Astrocyte of the spinal cord (primary cell): Measurements from ENCODE around the gene SPINT1.

ENCODE experiments used
- DNase-seq: peaks from one replicate; pipeline ENCODE4 v3.0.0; 2011; ENCODE audit warnings: low read depth, low spot score
- H3K4me3 ChIP-seq: 2 replicates; pipeline ENCODE4 v1.5.1; 2011; ENCODE audit warnings: low read depth, mild to moderate bottlenecking, low read length, moderate library complexity
- in situ Hi-C: cut with HindIII; loops from 2 replicates; pipeline ENCODE4 v1.10.0; 2017; ENCODE audit warnings: low sequenced_read_pairs
- TF ChIP-seq, protein P1 (sequence below): IDR thresholded peaks from 2 replicates; pipeline ENCODE4 v1.5.1; 2012; ENCODE audit warnings: low read depth, mild to moderate bottlenecking, low read length, inconsistent platforms

Gene SPINT1

DNA sequence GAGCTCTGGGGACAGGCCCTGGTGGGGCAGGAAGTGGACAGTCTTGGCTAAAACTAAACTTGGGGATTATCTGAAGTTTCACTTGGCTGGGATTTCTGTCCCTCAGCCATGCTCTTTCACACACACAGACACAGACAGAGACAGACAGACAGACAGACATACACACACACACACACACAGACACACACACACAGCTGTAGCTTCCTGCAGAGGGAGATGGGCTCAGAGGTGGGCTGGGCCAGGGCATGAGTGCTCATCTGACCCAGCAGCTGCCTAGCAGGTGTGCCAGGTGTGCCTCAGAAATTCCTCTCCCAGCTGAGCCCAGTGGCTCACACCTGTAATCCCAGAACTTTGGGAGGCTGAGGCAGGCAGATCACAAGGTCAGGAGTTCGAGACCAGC is 26.9 kb downstream of the SPINT1 start:
- H3K4me3 ChIP-seq, result no peak overlapping the region
- in situ Hi-C loops, result no loop called here
- TF ChIP-seq, protein P1, sequence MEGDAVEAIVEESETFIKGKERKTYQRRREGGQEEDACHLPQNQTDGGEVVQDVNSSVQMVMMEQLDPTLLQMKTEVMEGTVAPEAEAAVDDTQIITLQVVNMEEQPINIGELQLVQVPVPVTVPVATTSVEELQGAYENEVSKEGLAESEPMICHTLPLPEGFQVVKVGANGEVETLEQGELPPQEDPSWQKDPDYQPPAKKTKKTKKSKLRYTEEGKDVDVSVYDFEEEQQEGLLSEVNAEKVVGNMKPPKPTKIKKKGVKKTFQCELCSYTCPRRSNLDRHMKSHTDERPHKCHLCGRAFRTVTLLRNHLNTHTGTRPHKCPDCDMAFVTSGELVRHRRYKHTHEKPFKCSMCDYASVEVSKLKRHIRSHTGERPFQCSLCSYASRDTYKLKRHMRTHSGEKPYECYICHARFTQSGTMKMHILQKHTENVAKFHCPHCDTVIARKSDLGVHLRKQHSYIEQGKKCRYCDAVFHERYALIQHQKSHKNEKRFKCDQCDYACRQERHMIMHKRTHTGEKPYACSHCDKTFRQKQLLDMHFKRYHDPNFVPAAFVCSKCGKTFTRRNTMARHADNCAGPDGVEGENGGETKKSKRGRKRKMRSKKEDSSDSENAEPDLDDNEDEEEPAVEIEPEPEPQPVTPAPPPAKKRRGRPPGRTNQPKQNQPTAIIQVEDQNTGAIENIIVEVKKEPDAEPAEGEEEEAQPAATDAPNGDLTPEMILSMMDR, result no peak
- DNase-seq, result no peak

DNA sequence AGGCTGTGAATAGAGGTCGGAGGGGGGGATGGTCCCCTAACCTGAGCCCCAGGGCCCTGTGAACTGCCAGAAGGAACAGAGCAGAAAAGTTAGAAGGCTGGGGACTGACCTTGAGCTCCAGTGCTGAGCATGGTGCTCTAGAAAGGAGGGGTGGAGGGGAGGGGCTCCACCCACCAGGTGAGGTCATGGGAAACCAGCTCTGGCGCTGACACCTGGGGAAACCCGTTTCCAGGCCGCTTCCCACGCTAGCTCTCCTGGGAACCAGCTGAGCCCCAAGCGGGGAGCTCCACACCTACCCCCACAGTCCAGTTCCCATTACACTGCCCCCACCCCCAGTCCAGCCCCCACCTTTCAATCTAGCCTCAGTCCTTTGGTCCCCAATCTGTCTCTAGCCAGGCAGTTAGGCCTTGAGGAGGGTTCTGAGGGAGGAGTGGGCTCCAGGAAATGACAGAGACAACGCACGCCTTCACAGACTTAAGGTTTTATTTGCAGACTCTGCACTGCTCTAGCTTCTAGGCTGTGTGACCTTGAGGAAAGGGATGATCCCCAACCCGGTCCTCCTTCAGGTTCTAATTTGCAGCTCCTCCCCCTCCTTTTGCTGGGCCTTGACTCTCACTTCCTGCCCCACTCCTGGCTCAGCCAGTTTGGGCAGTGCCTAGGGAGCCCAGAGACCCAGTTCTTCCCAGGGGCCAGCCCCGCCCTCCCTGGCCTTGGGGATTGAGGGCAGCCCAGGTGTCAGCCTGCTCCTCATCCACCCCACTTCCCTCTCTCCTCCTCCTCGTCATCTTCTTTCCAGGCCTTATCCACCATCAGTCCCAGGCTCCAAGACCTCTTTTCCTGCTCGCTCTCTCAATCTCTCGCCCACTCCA is 28.1 kb downstream of the SPINT1 start:
- DNase-seq, result no peak
- no peak overlapping the region for H3K4me3 ChIP-seq
- TF ChIP-seq, protein P1, result no peak
- in situ Hi-C loops, result no loop called here

DNA sequence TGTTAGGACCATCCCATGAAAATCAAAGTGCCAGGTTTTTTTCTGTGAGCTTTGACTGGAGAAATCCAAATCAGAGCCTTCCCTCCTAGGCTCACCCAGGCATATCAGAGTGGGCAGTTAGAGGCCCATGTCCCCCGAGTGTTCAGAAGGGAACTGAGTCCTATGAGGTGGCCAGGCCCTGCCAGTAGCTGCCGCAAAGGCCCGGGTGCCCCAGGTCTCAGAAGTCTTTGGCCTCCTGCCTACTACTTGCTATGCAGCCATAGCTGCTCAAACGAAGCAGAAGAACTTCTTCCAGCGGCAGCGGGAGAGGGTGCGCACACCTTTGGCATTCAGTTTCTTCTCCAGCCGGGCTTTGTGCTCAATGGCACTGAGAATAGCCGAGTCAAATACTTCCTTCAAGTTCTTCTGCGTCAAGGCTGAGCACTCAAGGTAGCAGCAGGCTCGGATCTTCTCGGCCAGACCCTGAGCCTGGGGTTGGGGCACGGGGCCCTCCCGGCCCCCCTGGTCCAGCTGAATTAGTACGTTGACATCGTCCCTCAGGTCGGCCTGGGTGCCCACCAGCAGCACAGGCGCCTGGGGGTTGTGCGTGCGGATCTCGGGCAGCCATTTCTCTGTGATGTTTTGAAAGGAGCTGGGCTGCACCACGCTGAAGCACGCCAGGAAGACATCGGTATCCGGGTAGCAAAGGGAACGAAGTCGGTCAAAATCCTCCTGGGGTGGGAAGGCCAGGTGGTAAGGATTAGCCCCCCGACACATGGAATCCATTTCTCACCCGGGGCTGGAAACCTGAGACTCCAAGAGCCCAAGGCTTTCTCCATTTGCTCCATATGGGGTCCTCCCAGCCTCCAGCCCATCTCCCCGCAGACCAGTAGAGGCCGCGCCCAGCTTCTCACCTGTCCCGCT is 29.2 kb downstream of the SPINT1 start:
- in situ Hi-C loops, result no loop called here
- DNase-seq, result no peak
- no peak overlapping the region for H3K4me3 ChIP-seq
- TF ChIP-seq, protein P1, result no peak

DNA sequence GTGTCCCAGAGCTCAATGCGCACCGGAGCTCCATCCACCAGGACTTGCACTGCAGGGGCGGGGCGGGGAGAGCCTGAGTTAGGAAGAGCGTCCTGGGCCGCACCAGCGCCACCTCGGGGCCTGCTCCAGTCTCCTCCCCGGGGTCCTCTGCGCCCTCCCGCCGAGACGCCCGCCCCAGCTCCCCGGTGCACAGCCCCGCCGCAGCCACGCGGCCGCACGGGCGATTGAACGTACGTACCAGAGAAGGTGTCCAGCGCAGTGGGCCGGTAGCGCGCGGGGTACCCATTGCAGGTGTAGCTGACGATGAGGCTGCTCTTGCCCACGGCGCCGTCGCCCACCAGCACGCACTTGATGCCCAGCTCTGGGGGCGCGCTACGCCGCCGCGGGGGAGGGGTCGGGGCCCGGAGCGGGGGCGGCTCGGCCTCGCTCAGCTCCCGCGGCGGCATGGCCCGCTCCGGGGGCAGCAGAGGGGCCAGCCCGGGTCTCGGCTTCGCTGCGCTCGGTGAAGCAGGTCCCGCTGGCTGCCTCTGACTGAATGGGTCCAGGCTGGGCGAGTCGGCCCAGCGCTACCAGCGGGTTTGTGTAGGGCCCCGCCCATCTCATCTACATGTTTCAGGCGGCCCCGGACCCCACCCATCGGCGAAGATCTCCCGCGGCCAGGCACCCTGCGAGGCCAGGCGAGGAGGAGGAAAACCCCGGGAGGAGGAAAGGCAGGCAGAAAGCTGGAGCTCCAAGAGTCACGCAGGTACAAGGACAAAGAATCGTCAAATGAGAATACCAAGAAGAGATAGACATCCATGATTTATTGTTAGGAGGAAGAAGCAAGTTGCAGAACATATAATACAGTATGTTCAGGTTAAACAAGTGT is 30.1 kb downstream of the SPINT1 start, which contains the start of gene RHOV:
TSS of gene RHOV (minus strand) at position 541 of the 868 bp plus-strand sequence. CDS start at position 446, 95 bp downstream.
- TF ChIP-seq, protein P1, result peak; percentile 36

DNA sequence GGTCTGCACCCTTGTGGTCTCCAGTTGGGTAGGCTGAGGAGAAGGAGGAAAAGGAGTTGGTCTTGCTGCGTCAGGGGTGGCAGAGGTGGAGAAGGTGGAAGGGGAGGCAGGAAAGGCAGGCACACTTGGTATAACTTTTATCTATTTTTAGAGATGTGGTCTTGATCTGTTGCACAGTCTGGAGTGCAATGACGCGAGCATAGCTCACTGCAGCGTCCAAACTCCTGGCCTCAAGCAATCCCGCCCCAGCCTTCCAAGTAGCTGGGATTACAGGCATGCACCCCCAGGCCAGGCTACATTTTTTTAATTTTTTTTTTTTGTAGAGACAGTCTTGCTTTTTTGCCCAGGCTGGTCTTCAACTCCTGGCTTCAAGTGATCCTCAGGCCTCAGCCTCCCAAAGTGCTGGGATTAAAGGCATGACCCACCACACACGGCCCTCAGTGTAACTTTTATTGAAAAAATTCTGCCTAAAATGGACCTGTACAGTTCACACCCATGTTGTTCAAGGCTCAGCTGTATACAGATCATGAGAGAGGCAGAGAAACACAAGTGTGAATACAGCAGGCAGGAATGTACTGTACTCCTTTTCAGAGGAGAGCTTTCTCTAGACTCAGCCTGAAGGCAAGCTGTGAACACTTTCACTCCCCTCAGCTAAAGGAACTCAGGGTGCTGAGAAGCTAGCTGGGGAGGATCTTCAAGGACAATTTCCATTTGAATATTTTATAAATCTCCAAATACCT is 32.3 kb downstream of the SPINT1 start:
- in situ Hi-C loops, result no loop called here
- no peak overlapping the region for H3K4me3 ChIP-seq
- TF ChIP-seq, protein P1, result no peak
- no peak for DNase-seq

More for the DNA sequence above, 30.1 kb downstream of the SPINT1 start, which contains the start of gene RHOV:
- in situ Hi-C loops, result no loop called here
- DNase-seq, result peak; percentile 35
- H3K4me3 ChIP-seq, result peak within 1 kb of the TSS; percentile 34
